Mucosa of descending colon (tissue), 3 donors: ENCODE data around the gene IL17B. TPM values are rescaled to one million over a fixed set of nuclear protein-coding genes. Genes with fewer than 3 reads are reported as not detected.

Source experiments
- ATAC-seq: fragments of 200-7000 bp; cut with Tn5 transposase; one replicate; pipeline ENCODE4 v1.9.1; 2020; ENCODE audit warnings: mild to moderate bottlenecking, moderate library complexity
- DNase-seq, 3 donors: peaks; one replicate each; pipeline ENCODE4 v3.0.0-alpha.2; 2020
- H3K36me3 ChIP-seq: fragments of 200-600 bp; one replicate; pipeline ENCODE4 v1.8.0; 2021; ENCODE audit warnings: low read depth, mild to moderate bottlenecking
- H3K4me1 ChIP-seq: fragments of 200-600 bp; one replicate; pipeline ENCODE4 v1.8.0; 2021; ENCODE audit warnings: low read depth, mild to moderate bottlenecking
- H3K4me3 ChIP-seq: fragments of 200-600 bp; one replicate; pipeline ENCODE4 v1.8.0; 2021; ENCODE audit warnings: mild to moderate bottlenecking
- H3K9me3 ChIP-seq: fragments of 200-600 bp; one replicate; pipeline ENCODE4 v1.8.0; 2021; ENCODE audit warnings: mild to moderate bottlenecking
- CTCF ChIP-seq: fragments of 200-600 bp; IDR thresholded peaks from one replicate; pipeline ENCODE4 v1.8.0; 2022; ENCODE audit warnings: antibody characterized with exemption, mild to moderate bottlenecking
- intact Hi-C, 2 donors: fragments of 100-400 bp; cut with DNase I in 1 of 2; cut with micrococcal nuclease in 1 of 2; formaldehyde crosslinking; loops; one replicate each; pipeline versions ENCODE4 v1.11.0 to v1.11.1; 2022; cut with DNase I, micrococcal nuclease
- long read RNA-seq, 2 donors: library from polyadenylated mRNA; unstranded; transcript quantifications; one replicate each; pipeline ENCODE4 v2.0.0, GENCODE V29; 2019 to 2021
- total RNA-seq, 3 donors: library from RNA; stranded (reverse); fragmentation: NEBNext Ultra II Directional in 2 of 3; extraction: Animal tissue kit (Norgen Biotek cat#: 25700) in 2 of 3; gene quantifications; one replicate each; pipeline versions ENCODE4 v1.2.1 to v1.2.4, GENCODE V29; 2021 to 2023
- donor health status: DM: no; HTN: no; CAD: no; lungs with moderate emphysema.
- donor health status: DM: no; HTN: no; CAD: no.
- donor health status: DM: no; HTN: yes; CAD: no.

The IL17B gene, protein sequence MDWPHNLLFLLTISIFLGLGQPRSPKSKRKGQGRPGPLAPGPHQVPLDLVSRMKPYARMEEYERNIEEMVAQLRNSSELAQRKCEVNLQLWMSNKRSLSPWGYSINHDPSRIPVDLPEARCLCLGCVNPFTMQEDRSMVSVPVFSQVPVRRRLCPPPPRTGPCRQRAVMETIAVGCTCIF
- under 1 TPM in 1 of 3 donors, not detected in 2; 0.92 TPM for total RNA-seq
- long read RNA-seq, donor 1, partial matches to known transcripts, result 0 of 3 reads
- long read RNA-seq, donor 1, other reads (novel, unspliced or antisense), result 3 of 3 reads
- long read RNA-seq, donor 2, partial matches to known transcripts, result 0 of 1 reads
- long read RNA-seq, donor 2, other reads (novel, unspliced or antisense), result 0 of 1 reads

GRCh38 chr5:149379177-149379761 is at the start of gene IL17B:
IL17B (minus strand) TSS chr5:149379292; CDS start chr5:149379225, 67 bp downstream.
- H3K4me3 ChIP-seq, result no peak within 1 kb of the TSS
- no peaks in the 10 kb centered on the region for H3K9me3 ChIP-seq
- TF ChIP-seq CTCF, result no peak
- no peak for DNase-seq
- intact Hi-C loops, result no loop called here
- H3K4me1 ChIP-seq, result peaks cover 7% of the 10 kb centered on the region
- no peak for ATAC-seq
- no peaks in the 10 kb centered on the region for H3K36me3 ChIP-seq

DNA sequence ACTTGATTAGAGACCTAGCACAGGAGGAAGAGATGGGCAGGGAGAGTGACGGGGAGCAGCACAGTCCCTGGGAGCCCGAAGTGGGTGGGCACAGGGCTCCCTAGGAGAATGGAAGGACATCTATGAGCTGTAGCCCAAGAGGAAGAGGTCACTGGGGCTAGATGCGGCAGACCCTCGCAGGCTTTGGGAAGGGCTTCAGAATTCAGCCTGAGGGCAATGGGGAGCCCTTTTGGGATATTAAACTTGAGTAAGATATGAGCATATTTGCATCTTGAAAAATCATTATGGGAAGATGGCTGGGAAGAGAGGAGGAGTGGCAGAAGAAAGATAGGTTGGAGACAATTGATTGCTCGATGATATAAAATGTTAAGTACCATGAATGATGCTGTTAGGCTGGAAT is 48.9 kb upstream of the IL17B start:
- TF ChIP-seq CTCF, result no peak
- no peaks in the 10 kb centered on the region for H3K36me3 ChIP-seq
- no peaks in the 10 kb centered on the region for H3K4me1 ChIP-seq
- no peaks in the 10 kb centered on the region for H3K9me3 ChIP-seq
- intact Hi-C loops, result loop anchor here in 1 of 2 donors (5.0 kb wide), 1 partner anchor 46 kb away; no protein-coding TSS in a partner anchor
- H3K4me3 ChIP-seq, result no peak overlapping the region
- no peak for DNase-seq
- ATAC-seq, result no peak

DNA sequence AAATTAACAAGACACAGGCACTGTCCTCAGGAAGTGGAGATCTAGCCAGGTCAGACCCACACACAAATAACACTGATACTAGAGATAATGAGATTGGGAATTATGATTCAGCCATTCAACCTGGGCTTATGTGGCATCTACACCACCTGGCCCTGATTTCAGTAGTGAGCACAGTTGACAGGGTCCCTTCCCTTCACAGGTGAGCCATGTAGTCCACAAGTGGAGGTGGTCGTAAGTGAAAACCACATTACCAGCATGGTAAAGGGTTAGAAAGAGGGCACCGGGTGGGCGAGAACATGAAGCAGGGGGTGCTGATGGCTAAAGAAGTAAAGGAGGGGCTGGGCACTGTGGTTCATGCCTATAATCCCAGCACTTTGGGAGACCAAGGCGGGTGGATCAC is 48.3 kb upstream of the IL17B start:
- H3K4me1 ChIP-seq, result no peaks in the 10 kb centered on the region
- no peaks in the 10 kb centered on the region for H3K36me3 ChIP-seq
- TF ChIP-seq CTCF, result no peak
- ATAC-seq, result no peak
- intact Hi-C loops, result loop anchor here in 1 of 2 donors (5.0 kb wide), 1 partner anchor 45 kb away; no protein-coding TSS in a partner anchor
- DNase-seq, result no peak
- H3K4me3 ChIP-seq, result no peak overlapping the region
- no peaks in the 10 kb centered on the region for H3K9me3 ChIP-seq

GRCh38 chr5:149426931-149427330 is 47.8 kb upstream of the IL17B start:
- Histone ChIP-seq H3K36me3 (no peaks in the 10 kb centered on the region), H3K4me1 (no peaks in the 10 kb centered on the region), H3K4me3 (no peak overlapping the region), H3K9me3 (no peaks in the 10 kb centered on the region)
- intact Hi-C loops, result loop anchor here in 1 of 2 donors (5.0 kb wide), 1 partner anchor 45 kb away; no protein-coding TSS in a partner anchor
- no peak for DNase-seq
- no peak for ATAC-seq
- no peak for TF ChIP-seq CTCF

- Histone ChIP-seq H3K4me3 (no peak overlapping the region), H3K4me1 (no peaks in the 10 kb centered on the region), H3K36me3 (no peaks in the 10 kb centered on the region), H3K9me3 (no peaks in the 10 kb centered on the region)
- ATAC-seq (no peak), DNase-seq (no peak)
- TF ChIP-seq CTCF, result no peak
- intact Hi-C loops, result loop anchor here in 1 of 2 donors (5.0 kb wide), 1 partner anchor 43 kb away; no protein-coding TSS in a partner anchor
These were observed 46.6 kb upstream of the IL17B start for GRCh38 chr5:149425729-149426128.
